ENCODE results near the gene CDY1.
"Not testable (repeated sequence)": the region's sequence is repeated elsewhere in the genome, so short reads cannot be mapped to it uniquely, and the experiment has no call there.

Gene CDY1, protein sequence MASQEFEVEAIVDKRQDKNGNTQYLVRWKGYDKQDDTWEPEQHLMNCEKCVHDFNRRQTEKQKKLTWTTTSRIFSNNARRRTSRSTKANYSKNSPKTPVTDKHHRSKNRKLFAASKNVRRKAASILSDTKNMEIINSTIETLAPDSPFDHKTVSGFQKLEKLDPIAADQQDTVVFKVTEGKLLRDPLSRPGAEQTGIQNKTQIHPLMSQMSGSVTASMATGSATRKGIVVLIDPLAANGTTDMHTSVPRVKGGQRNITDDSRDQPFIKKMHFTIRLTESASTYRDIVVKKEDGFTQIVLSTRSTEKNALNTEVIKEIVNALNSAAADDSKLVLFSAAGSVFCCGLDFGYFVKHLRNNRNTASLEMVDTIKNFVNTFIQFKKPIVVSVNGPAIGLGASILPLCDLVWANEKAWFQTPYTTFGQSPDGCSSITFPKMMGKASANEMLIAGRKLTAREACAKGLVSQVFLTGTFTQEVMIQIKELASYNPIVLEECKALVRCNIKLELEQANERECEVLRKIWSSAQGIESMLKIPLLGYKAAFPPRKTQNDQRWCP

GRCh38 chrY:25621817-25622216 is at the start of gene CDY1:
Gene CDY1 (plus strand): TSS chrY:25622117. CDS start chrY:25622443, 326 bp downstream.
- not testable (repeated sequence) for DNase-seq

DNA sequence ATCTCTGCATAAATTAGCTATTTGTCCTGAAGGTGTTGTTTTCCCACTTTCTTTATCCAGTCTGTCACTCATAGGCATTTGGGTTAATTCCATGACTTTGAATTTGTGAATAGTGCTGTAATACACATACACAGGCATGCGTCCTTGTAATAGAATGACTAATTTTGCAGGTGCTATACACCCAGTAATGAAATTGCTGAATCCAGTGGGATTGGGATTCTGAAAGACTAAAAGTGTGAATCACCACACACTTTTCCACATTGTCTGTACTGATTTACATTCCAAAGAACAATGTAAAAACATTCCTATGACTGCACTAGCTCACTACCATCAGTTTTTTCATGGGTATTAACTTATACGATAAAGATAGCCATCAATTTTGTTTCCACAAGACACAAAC is 28.6 kb upstream of the CDY1 start:
- DNase-seq, result not testable (repeated sequence)

GRCh38 chrY:25620209-25620608 is 1.7 kb upstream of the CDY1 start:
- not testable (repeated sequence) for DNase-seq

DNA sequence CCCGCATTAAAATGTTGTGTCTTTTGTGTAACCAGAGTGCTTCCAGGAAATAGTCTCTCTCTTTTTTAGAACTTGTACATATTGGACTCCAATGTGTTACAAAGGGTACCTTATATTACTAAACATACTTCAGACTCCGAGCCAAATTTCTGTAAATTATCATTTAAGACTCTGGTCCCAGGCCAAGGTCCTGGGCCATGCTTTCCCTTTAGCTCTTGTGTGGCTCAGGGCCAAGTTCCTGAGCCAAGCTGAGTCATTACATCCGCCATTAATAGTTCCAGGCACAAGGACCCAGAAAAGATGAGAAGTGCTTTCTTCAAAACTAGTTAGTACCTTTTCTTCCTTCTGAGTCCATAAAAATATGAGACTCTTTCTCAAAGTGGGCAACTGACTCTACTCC is 4.6 kb downstream of the CDY1 start:
- not testable (repeated sequence) for DNase-seq

DNA sequence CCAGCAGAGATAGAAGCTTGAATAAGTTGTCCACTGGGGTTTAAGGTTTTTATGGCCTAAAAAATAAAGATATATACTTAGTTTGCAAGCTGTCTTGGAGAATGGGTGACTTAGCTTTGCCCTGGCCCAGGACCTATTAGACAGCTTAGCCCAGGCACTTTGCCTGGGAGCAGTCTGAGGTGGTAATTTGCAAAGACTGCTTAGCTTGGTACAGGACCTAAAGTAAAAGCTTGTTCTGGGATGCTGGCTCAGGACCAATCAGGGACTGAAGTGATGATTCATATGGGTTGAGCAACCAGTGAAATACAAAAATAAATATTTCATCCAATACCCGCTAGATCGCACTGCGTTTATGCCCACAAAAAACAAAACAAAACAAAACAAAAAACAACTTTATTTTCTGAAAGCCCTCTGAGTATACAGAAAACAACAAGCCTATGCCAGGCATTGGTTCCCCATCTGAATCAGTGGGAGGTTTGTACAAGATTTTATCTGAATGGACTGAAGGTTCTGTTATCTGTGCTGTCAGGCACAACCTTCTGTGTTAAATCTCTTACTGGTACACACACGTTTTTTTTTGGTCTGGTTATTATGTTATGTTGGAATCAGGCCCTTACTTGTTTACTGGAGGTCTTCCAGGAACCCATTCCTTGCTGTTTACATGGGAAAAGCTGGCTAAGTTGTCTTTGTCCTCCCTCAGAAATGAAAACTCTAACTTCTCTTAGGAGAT is 8.6 kb downstream of the CDY1 start:
- DNase-seq, result not testable (repeated sequence)

DNA sequence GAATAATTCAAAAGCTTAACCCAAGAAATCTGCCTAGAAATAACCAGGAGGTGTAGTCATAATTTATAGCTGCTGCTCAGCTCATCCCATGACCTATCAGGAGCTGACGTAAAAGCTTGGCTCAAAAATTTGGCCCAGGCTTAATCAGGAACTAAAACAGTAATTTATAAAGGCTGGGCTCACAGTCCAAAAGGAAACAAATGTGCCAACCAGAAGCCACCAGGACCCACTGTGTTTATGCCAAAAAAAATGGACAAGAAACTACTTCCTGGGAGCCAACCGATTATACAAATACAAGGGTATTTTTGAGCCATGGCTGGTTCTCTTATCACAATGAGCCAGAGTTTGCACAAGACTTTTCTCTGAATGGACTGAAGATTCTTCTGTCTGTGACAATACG is 17.9 kb downstream of the CDY1 start:
- DNase-seq, result not testable (repeated sequence)

DNA sequence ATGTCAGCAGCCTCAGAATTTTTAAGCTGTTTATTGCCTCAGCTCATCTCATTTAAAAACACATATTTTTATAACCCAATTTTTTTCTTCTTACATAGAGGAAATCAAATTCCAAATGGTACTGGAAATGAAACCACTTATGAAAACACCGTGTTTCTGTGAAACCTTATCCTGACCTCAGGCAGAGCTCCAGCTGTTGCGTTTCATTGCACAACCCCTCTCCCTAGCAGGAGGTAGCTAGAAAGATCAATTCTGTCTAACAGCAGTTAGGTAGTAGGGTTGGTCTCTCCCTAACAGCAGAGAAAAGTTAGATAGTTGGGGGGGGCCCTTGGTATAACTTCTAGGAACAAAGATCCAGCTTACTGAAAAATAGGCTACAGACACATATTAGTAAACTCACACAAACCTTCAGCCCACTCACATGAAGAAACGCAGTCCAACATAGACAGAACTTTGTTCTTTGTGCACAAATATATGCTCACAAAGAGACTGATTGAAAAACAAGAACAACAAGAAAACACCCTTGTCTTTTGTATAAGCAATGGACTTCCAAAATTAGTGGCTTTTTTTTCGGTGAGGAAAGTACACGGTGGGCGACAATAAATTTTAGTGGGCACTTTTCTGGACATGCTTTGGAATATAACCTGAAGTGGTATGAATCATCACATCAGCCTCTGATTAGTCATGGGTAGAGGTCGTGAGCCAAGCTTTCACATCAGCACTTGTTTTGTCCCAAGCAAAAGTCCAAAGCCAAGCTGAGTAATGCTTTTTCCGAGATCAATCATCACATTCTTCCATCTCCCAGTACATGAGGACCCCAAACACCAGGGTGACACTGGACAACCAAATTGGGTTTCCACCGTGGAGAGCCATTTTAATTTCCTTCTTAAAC is 21.4 kb downstream of the CDY1 start:
- DNase-seq, result not testable (repeated sequence)
